ENCODE data around the gene SCUBE3. TPM values are rescaled to one million over a fixed set of nuclear protein-coding genes. Genes with fewer than 3 reads are reported as not detected.

Gene SCUBE3
- total RNA-seq, 2 experiments from 2014 or later, result not detected

DNA sequence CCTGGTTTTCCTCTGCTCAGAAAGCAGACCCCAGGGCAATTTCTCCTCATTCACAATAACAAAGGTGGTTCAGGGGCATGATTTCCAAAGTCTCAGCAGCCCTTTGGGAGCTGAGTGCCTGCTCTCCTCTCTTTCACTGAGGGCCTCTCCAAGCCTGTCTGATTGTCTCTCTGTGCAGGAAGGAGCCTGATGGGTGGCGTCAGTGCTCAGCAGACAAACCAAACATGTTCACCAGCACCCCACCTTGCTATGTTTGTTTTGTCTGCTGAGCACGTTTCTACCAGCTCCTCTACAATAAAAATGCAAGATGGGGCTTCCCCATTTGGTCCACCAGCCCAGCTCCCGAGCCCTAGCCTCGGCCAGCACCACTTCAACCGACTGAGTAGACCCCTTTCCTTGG, 47.2 kb upstream of the SCUBE3 start:
- ChIA-PET CTCF (interaction anchor here (1.3 kb wide), 1 partner anchor 27 kb away, joined by 4 read pairs; no protein-coding TSS in a partner anchor), POLR2A (no interaction called here)
- no peaks in the 10 kb centered on the region for H3K36me3 Mint-ChIP-seq (ENCODE audit: low read depth)
- H3K4me3 Mint-ChIP-seq, result no peak overlapping the region
- ATAC-seq (no peak), DNase-seq (no peak)
- intact Hi-C loops (cut with micrococcal nuclease), result no loop called here
- TF ChIP-seq, protein P1, sequence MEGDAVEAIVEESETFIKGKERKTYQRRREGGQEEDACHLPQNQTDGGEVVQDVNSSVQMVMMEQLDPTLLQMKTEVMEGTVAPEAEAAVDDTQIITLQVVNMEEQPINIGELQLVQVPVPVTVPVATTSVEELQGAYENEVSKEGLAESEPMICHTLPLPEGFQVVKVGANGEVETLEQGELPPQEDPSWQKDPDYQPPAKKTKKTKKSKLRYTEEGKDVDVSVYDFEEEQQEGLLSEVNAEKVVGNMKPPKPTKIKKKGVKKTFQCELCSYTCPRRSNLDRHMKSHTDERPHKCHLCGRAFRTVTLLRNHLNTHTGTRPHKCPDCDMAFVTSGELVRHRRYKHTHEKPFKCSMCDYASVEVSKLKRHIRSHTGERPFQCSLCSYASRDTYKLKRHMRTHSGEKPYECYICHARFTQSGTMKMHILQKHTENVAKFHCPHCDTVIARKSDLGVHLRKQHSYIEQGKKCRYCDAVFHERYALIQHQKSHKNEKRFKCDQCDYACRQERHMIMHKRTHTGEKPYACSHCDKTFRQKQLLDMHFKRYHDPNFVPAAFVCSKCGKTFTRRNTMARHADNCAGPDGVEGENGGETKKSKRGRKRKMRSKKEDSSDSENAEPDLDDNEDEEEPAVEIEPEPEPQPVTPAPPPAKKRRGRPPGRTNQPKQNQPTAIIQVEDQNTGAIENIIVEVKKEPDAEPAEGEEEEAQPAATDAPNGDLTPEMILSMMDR (IDR thresholded peaks at IDR 0.05), result no peak
- H3K4me1 Mint-ChIP-seq (ENCODE audit: low read depth), result no peaks in the 10 kb centered on the region
- peaks cover 4% of the 10 kb centered on the region for H3K9me3 Mint-ChIP-seq
- peaks cover 8% of the 10 kb centered on the region for H3K27me3 Mint-ChIP-seq
- H3K27ac Mint-ChIP-seq, result no peak overlapping the region

DNA sequence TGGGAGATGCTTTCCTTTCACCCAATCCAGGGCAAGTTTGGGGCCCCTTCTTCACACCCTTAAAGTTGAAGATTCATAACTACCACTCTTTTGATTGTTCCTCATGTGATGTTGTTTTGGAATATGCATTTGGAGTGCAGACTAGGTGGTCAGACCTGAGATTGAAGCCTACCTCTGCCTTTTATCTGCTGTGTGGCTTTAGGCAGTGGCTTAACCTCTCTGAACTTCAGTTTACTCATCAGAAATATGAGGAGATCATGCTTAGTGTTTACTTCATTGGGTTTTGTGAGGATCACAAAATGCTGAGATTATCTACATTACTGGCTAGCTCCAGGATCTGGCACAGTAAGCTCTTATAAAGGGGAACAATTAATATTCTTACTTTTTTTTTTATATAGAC, 46.3 kb upstream of the SCUBE3 start:
- DNase-seq, result no peak
- Mint-ChIP-seq H3K4me1 (ENCODE audit: low read depth) (no peaks in the 10 kb centered on the region), H3K36me3 (ENCODE audit: low read depth) (no peaks in the 10 kb centered on the region), H3K27ac (no peak overlapping the region), H3K27me3 (peaks cover 8% of the 10 kb centered on the region), H3K4me3 (no peak overlapping the region), H3K9me3 (peaks cover 4% of the 10 kb centered on the region)
- CTCF ChIA-PET, result interaction anchor here (1.3 to 1.6 kb wide), 2 partner anchors 28 to 181 kb away, joined by 3 to 4 read pairs; no protein-coding TSS in a partner anchor
- intact Hi-C loops (cut with micrococcal nuclease), result no loop called here
- ATAC-seq, result no peak
- POLR2A ChIA-PET, result interaction anchor here (0.6 to 1.1 kb wide), 2 partner anchors 20 to 46 kb away, joined by 3 read pairs; partner anchors contain the start of gene SCUBE3
- TF ChIP-seq, protein P1 (IDR thresholded peaks at IDR 0.05), result no peak

DNA sequence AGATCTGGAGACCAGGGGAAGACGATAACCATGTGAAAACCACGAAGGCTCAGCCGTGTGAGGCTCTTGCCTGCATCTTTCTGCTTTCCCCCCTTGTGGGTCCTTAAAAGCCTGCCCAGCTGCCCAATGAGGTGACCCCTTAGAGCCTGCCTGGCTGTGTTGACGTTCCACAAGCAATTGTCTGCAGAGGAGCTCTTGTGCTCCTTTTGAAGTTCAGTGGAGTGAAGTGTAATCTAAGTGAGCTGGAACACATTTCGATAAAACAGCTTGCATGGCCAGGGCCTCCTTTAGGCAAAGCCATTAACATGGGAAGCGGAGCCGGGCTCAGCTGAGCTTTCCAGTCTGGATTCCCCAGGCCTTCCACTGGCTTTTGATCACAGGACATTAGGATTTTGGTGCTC, 45.3 kb upstream of the SCUBE3 start:
- Mint-ChIP-seq H3K4me1 (ENCODE audit: low read depth) (no peaks in the 10 kb centered on the region), H3K4me3 (no peak overlapping the region), H3K36me3 (ENCODE audit: low read depth) (no peaks in the 10 kb centered on the region), H3K27me3 (peaks cover 8% of the 10 kb centered on the region), H3K9me3 (peaks cover 4% of the 10 kb centered on the region), H3K27ac (no peak overlapping the region)
- no peak for DNase-seq
- POLR2A ChIA-PET, result interaction anchor here (1.1 kb wide), 1 partner anchor 45 kb away, joined by 3 read pairs; the partner anchor contains the start of gene SCUBE3
- CTCF ChIA-PET, result interaction anchor here (1.3 to 1.6 kb wide), 2 partner anchors 9 to 182 kb away, joined by 3 read pairs; no protein-coding TSS in a partner anchor
- intact Hi-C loops (cut with micrococcal nuclease), result no loop called here
- TF ChIP-seq, protein P1 (IDR thresholded peaks at IDR 0.05), result no peak
- ATAC-seq, result no peak

DNA sequence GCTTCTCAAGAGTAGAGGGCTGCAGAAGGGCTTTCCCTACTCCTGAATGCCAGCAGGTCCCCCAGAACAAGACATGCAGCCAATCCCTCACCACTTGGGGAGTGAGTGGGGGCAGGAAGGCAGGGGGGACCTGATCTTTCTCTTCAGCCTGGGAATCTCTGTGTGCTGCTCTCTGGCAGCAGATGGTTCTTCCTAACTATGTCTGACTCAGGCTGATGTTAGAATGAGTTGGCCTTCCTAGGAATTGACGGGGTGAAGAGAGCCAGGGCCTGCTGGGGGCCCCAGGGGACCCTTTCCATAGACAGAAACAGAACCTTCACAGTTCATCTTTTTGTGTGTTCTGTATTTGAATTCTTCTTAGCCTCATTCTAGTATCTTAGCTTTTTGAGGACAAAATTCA, 43.6 kb upstream of the SCUBE3 start:
- CTCF ChIA-PET, result interaction anchor here (0.8 kb wide), 1 partner anchor 35 kb away, joined by 3 read pairs; no protein-coding TSS in a partner anchor
- Mint-ChIP-seq H3K27ac (no peak overlapping the region), H3K9me3 (peaks cover 4% of the 10 kb centered on the region), H3K27me3 (peaks cover 3% of the 10 kb centered on the region), H3K4me1 (ENCODE audit: low read depth) (no peaks in the 10 kb centered on the region), H3K4me3 (no peak overlapping the region), H3K36me3 (ENCODE audit: low read depth) (no peaks in the 10 kb centered on the region)
- intact Hi-C loops (cut with micrococcal nuclease), result no loop called here
- TF ChIP-seq, protein P1 (IDR thresholded peaks at IDR 0.05), result no peak
- DNase-seq (no peak), ATAC-seq (no peak)
- POLR2A ChIA-PET, result no interaction called here

DNA sequence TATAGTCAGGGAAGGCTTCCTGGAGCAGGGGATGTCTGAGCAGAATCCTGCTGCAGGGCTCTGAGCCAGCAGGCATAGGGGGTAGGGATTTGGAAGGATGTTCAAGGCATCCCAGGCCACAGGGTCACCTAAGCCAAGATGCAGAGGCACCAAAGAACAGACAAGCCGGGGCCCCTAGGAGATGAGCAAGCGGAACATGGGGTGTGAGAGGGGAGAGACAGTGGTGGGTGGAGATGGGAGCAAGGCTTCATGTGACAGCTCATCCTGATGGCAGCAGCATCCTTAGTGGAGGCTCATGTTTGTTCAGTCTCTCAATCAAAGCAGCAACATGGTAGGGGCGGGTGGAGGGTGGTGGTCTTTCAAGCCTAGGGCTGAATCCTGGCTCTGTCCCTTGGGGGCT, 42.9 kb upstream of the SCUBE3 start:
- Mint-ChIP-seq H3K36me3 (ENCODE audit: low read depth) (no peaks in the 10 kb centered on the region), H3K4me3 (no peak overlapping the region), H3K9me3 (peaks cover 4% of the 10 kb centered on the region), H3K4me1 (ENCODE audit: low read depth) (no peaks in the 10 kb centered on the region), H3K27ac (no peak overlapping the region), H3K27me3 (peaks cover 5% of the 10 kb centered on the region)
- CTCF ChIA-PET, result interaction anchor here (1.5 kb wide), 1 partner anchor 9 kb away, joined by 5 read pairs; no protein-coding TSS in a partner anchor
- TF ChIP-seq, protein P1 (IDR thresholded peaks at IDR 0.05), result no peak
- intact Hi-C loops (cut with micrococcal nuclease), result no loop called here
- POLR2A ChIA-PET, result no interaction called here
- DNase-seq (no peak), ATAC-seq (no peak)

All from activated CD8-positive, alpha-beta T cell treated with anti-CD3 and anti-CD28 coated beads for 36 hours (primary cell).